A549 (cell line): ENCODE data around the gene PPP4C. TPM values are rescaled to one million over a fixed set of nuclear protein-coding genes. Genes with fewer than 3 reads are reported as not detected.

ENCODE experiments used
- ATAC-seq, 2 experiments: fragments of 200-7000 bp in 1 of 2; fragments of >200 bp in 1 of 2; cut with Nextera tagmentation in 1 of 2; cut with Tn5 transposase in 1 of 2; 3 replicates each; pipeline versions ENCODE4 v1.8.0 to v1.9.1; 2018 to 2020; ENCODE audit warnings: mild to moderate bottlenecking in 1 of 2, moderate library complexity in 1 of 2
- CTCF ChIA-PET: fragments of 300-600 bp; sonication (Branson Sonifier 250); formaldehyde crosslinking; extraction: SDS; loops from one replicate; lab custom pipeline; 2021; ENCODE audit warnings: antibody characterized with exemption, inconsistent platforms; lab: Yijun Ruan, JAX
- POLR2A ChIA-PET: fragments of 350-600 bp; formaldehyde crosslinking; extraction: SDS; loops from one replicate; lab custom pipeline; 2021; ENCODE audit warnings: antibody characterized with exemption, inconsistent platforms; lab: Yijun Ruan, JAX
- DNase-seq, 2 experiments: peaks; one replicate each; pipeline versions ENCODE4 v3.0.0 to v3.0.0-alpha.2; 2011 to 2016; ENCODE audit warnings: low read depth in 1 of 2, low spot score in 1 of 2
- FAIRE-seq: peaks from 2 replicates; lab custom pipeline; 2011; peaks lifted over from hg19 to GRCh38; lab: Jason Lieb, UNC
- H3K27ac ChIP-seq, 2 experiments: fragments of >200 bp; sonication (Bioruptor Twin); formaldehyde crosslinking; 3 replicates each; pipeline ENCODE4 v1.5.1; 2016 to 2017
- H3K4me1 ChIP-seq: fragments of >200 bp; sonication (Bioruptor Twin); formaldehyde crosslinking; 3 replicates; pipeline ENCODE4 v1.6.1; 2016
- H3K4me2 ChIP-seq: fragments of >200 bp; sonication (Bioruptor Twin); formaldehyde crosslinking; 3 replicates; pipeline ENCODE4 v1.6.1; 2016
- H3K4me3 ChIP-seq: fragments of >200 bp; sonication (Bioruptor Twin); formaldehyde crosslinking; 3 replicates; pipeline ENCODE4 v1.5.1; 2016
- H3K9me3 ChIP-seq: fragments of >200 bp; sonication (Bioruptor Twin); formaldehyde crosslinking; 3 replicates; pipeline ENCODE4 v1.6.1; 2016
- CHD4 ChIP-seq: fragments of 200-600 bp; sonication (generic); IDR thresholded peaks from 2 replicates; pipeline ENCODE4 v1.6.1; 2016; ENCODE audit warnings: antibody characterized with exemption, mild to moderate bottlenecking, borderline replicate concordance
- EHF ChIP-seq: fragments of 250-450 bp; sonication (Bioruptor Pico); IDR thresholded peaks from 2 replicates; pipeline ENCODE4 v1.5.0; 2020; ENCODE audit warnings: mild to moderate bottlenecking
- EHMT2 ChIP-seq: fragments of 200-600 bp; sonication (generic); IDR thresholded peaks from 2 replicates; pipeline ENCODE4 v1.6.1; 2016; ENCODE audit warnings: antibody characterized with exemption, low read depth, mild to moderate bottlenecking, moderate library complexity
- ESRRA ChIP-seq: fragments of 150-350 bp; IDR thresholded peaks from 2 replicates; pipeline ENCODE4 v1.6.1; 2014; ENCODE audit warnings: mild to moderate bottlenecking, low read length, borderline replicate concordance
- HOXB5 ChIP-seq: fragments of 250-450 bp; sonication (Bioruptor Pico); IDR thresholded peaks from 2 replicates; pipeline ENCODE4 v1.5.0; 2020; ENCODE audit warnings: mild to moderate bottlenecking, moderate library complexity
- JUN ChIP-seq, 2 experiments: fragments of >200 bp; sonication (Bioruptor Twin); formaldehyde crosslinking; IDR thresholded peaks; 2 replicates in 1 of 2; 3 replicates in 1 of 2; pipeline ENCODE4 v1.6.1; 2016 to 2017
- KDM1A ChIP-seq: fragments of 200-600 bp; sonication (generic); IDR thresholded peaks from 2 replicates; pipeline ENCODE4 v1.6.1; 2016; ENCODE audit warnings: low read depth, mild to moderate bottlenecking
- MAX ChIP-seq: IDR thresholded peaks from 2 replicates; pipeline ENCODE4 v1.6.1; 2012
- NPAS2 ChIP-seq: fragments of 250-450 bp; sonication (Bioruptor Pico); IDR thresholded peaks from 2 replicates; pipeline ENCODE4 v1.8.0; 2022; ENCODE audit warnings: mild to moderate bottlenecking, moderate library complexity, borderline replicate concordance
- RAD21 ChIP-seq, 2 experiments: fragments of >200 bp in 1 of 2; sonication (Bioruptor Twin) in 1 of 2; formaldehyde crosslinking in 1 of 2; IDR thresholded peaks in 1 of 2; conservative IDR thresholded peaks in 1 of 2; 2 replicates in 1 of 2; 3 replicates in 1 of 2; pipeline ENCODE4 v1.6.1; 2012 to 2018; ENCODE audit warnings: inconsistent platforms in 1 of 2
- RCOR1 ChIP-seq: fragments of 150-350 bp; IDR thresholded peaks from 2 replicates; pipeline ENCODE4 v1.6.1; 2014; ENCODE audit warnings: antibody characterized with exemption, low read length, low read depth
- RNF2 ChIP-seq: fragments of 200-600 bp; sonication (generic); IDR thresholded peaks from 2 replicates; pipeline ENCODE4 v1.6.1; 2016; ENCODE audit warnings: low read depth, mild to moderate bottlenecking, antibody characterized with exemption, moderate library complexity, borderline replicate concordance
- TFCP2L1 ChIP-seq: fragments of 250-450 bp; sonication (Bioruptor Pico); IDR thresholded peaks from 2 replicates; pipeline ENCODE4 v1.5.0; 2021; ENCODE audit warnings: mild to moderate bottlenecking
- TP53 ChIP-seq: fragments of 250-450 bp; sonication (Bioruptor Pico); IDR thresholded peaks from 2 replicates; pipeline ENCODE4 v1.5.0; 2021; ENCODE audit warnings: mild to moderate bottlenecking, moderate library complexity
- ZFP36 ChIP-seq: fragments of 450-650 bp; IDR thresholded peaks from 2 replicates; pipeline ENCODE4 v1.6.1; 2014; ENCODE audit warnings: borderline replicate concordance; ENCODE audit not compliant: partially characterized antibody
- ZNF302 ChIP-seq: fragments of 250-450 bp; sonication (Bioruptor Pico); IDR thresholded peaks from 2 replicates; pipeline ENCODE4 v1.9.0; 2021; ENCODE audit warnings: inconsistent platforms, mild to moderate bottlenecking, moderate library complexity
- WGBS: methylation state at CpG from one replicate; pipeline ENCODE4 v1.1.6; 2017; ENCODE audit errors: missing lambda C conversion rate; 5-methylcytosine and 5-hydroxymethylcytosine counted together
- polyA plus RNA-seq, 4 experiments: library from polyadenylated mRNA; depleted of rRNA in 3 of 4; stranded (reverse); fragments of >200 nt; fragmentation: RNase III in 1 of 4; extraction: RNeasy Plus Mini Kit Qiagen cat#74134 plus additional on column Dnase treatment in 1 of 4; gene quantifications; 2 replicates in 3 of 4; 3 replicates in 1 of 4; pipeline ENCODE4 v1.2.3, GENCODE V29; 2011 to 2017
- TF ChIP-seq, protein P1 (sequence below): fragments of 450-650 bp; IDR thresholded peaks from 2 replicates; pipeline ENCODE4 v1.6.1; 2014; ENCODE audit warnings: antibody characterized with exemption
- TF ChIP-seq, protein P2 (sequence below): fragments of >200 bp; sonication (Bioruptor Twin); formaldehyde crosslinking; IDR thresholded peaks from 3 replicates; pipeline ENCODE4 v1.5.1; 2016

PPP4C gene
- polyA plus RNA-seq, 2 of the 4 experiments (the other 2 are of a cell fraction), result 102 to 115 TPM

- CTCF ChIA-PET, result interaction anchor here (0.5 to 9.9 kb wide), 12 partner anchors 9 to 361 kb away, joined by 3 to 119 read pairs (median 4); partner anchors contain the start of genes PPP4C and TBX6
- TF ChIP-seq TFCP2L1 (no peak), RNF2 (no peak)
- TF ChIP-seq, all 56 proteins: peak for 0
- POLR2A ChIA-PET, result interaction anchor here (1.3 kb wide), 1 partner anchor 8 kb away, joined by 3 read pairs; no protein-coding TSS in a partner anchor
- H3K27ac ChIP-seq, result peak overlapping the region; percentile 96 to 97
- H3K4me2 ChIP-seq, result peak overlapping the region; percentile 90
- DNase-seq (no peak), ATAC-seq (no peak), FAIRE-seq (no peak)
- H3K9me3 ChIP-seq, result no peaks in the 10 kb centered on the region
- peaks cover 23% of the 10 kb centered on the region for H3K4me1 ChIP-seq
- peak overlapping the region; percentile 73; the same call in 2 of the 3 replicates for H3K4me3 ChIP-seq
- WGBS, result 72% methylated on average over 12 of the region's 12 CpGs
Observed at GRCh38 chr16:30063278-30063892, 12.4 kb upstream of the PPP4C start.

DNA sequence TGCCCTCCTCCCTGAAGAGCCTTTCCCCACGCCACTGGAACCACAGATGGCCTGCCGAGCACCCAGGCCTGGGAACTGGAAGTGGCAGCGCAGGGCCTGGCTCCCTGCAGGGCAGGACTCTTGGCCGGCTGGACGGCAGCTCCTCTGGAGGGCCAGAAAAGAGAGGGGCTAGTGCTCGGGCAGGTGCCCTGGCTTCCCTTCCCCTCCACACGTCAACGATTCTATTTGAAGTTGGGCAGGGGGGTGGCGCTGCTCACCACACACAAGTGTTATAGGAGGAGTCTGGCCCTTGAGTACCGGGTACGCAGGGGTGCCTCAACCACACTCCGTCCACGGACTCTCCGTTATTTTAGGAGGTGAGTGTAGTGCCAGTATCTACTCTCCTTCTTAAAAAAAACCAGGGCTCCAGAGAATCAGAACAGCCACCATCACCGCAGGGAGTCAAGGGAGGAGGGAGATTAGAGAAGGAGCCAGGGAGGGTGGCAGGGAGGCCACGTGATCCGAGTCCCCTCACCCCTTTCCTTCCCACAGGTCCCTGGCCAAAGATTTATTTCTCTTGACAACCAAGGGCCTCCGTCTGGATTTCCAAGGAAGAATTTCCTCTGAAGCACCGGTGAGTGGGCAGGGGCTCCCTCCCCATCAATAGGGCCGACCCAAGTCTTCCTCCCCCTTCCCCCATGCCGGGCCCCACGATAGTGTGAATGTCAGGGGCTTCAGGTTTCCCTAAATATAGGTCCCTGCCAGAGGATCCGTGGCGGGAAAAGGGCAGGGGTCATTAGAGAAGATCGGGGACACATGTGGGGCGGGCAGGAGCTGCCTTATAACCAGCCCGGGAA, 11.7 kb upstream of the PPP4C start:
- ChIA-PET CTCF (interaction anchor here (0.5 to 9.9 kb wide), 11 partner anchors 9 to 362 kb away, joined by 3 to 119 read pairs (median 6); partner anchors contain the start of genes PPP4C, TBX6 and TLCD3B), POLR2A (interaction anchor here (0.5 to 3.5 kb wide), 4 partner anchors 9 to 1093 kb away, joined by 3 to 67 read pairs (median 6); partner anchors contain the start of gene TBX6)
- Histone ChIP-seq H3K27ac (peak overlapping the region; percentile 96 to 97), H3K4me1 (peaks cover 30% of the 10 kb centered on the region), H3K4me3 (peak overlapping the region; percentile 73), H3K9me3 (no peaks in the 10 kb centered on the region), H3K4me2 (peak overlapping the region; percentile 90)
- DNase-seq, result peak; percentile 73 to 79
- 7% methylated on average over 23 of the region's 27 CpGs for WGBS
- FAIRE-seq, result no peak
- TF ChIP-seq MAX, result peak; percentile 74
- TF ChIP-seq, protein P1, sequence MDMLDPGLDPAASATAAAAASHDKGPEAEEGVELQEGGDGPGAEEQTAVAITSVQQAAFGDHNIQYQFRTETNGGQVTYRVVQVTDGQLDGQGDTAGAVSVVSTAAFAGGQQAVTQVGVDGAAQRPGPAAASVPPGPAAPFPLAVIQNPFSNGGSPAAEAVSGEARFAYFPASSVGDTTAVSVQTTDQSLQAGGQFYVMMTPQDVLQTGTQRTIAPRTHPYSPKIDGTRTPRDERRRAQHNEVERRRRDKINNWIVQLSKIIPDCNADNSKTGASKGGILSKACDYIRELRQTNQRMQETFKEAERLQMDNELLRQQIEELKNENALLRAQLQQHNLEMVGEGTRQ, result peak; percentile 83
- TF ChIP-seq RCOR1, result no peak
- no peak for TF ChIP-seq ESRRA
- TF ChIP-seq, protein P2, sequence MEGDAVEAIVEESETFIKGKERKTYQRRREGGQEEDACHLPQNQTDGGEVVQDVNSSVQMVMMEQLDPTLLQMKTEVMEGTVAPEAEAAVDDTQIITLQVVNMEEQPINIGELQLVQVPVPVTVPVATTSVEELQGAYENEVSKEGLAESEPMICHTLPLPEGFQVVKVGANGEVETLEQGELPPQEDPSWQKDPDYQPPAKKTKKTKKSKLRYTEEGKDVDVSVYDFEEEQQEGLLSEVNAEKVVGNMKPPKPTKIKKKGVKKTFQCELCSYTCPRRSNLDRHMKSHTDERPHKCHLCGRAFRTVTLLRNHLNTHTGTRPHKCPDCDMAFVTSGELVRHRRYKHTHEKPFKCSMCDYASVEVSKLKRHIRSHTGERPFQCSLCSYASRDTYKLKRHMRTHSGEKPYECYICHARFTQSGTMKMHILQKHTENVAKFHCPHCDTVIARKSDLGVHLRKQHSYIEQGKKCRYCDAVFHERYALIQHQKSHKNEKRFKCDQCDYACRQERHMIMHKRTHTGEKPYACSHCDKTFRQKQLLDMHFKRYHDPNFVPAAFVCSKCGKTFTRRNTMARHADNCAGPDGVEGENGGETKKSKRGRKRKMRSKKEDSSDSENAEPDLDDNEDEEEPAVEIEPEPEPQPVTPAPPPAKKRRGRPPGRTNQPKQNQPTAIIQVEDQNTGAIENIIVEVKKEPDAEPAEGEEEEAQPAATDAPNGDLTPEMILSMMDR, result peak; percentile 55
- TF ChIP-seq HOXB5 (CRISPR knock-in tag), result 0 out of 2 replicates have a peak, but pooled peaks have one; percentile 47
- peak in 1 of 2 experiments; percentile 55; a peak in 1 of 5 replicates for TF ChIP-seq JUN (IDR thresholded peaks at IDR 0.05)
- TF ChIP-seq RAD21 (conservative IDR thresholded peaks at IDR 0.05 in 1 of 2, IDR thresholded peaks at IDR 0.05 in 1 of 2), result peak; percentile 39 to 46; a peak in 4 of 5 replicates
- TF ChIP-seq, all 56 proteins: peak for 6
- ATAC-seq, result peak; percentile 49 to 53

GRCh38 chr16:30064729-30065101, 11.1 kb upstream of the PPP4C start:
- H3K4me3 ChIP-seq, result peak overlapping the region; percentile 73
- no peak for DNase-seq

More at GRCh38 chr16:30064729-30065101, 11.1 kb upstream of the PPP4C start:
- peaks cover 34% of the 10 kb centered on the region for H3K4me1 ChIP-seq
- FAIRE-seq (no peak), ATAC-seq (peak in 1 of 2 experiments; percentile 7; a peak in 3 of 6 replicates)
- ChIA-PET POLR2A (interaction anchor here (0.5 to 3.5 kb wide), 14 partner anchors 10 to 1094 kb away, joined by 3 to 67 read pairs (median 8); partner anchors contain the start of genes KIF22, PPP4C, TBX6 and YPEL3), CTCF (interaction anchor here (3.3 to 9.9 kb wide), 5 partner anchors 10 to 33 kb away, joined by 13 to 119 read pairs (median 44); partner anchors contain the start of genes PPP4C, TBX6 and TLCD3B)
- no peak for TF ChIP-seq CHD4
- TF ChIP-seq NPAS2, result no peak
- no peak for TF ChIP-seq ZNF302 (CRISPR knock-in tag)
- TF ChIP-seq ZFP36, result no peak
- TF ChIP-seq TP53 (CRISPR knock-in tag), result no peak
- TF ChIP-seq EHMT2, result no peak
- TF ChIP-seq EHF (CRISPR knock-in tag), result no peak
- TF ChIP-seq KDM1A, result no peak
- TF ChIP-seq, protein P1, result no peak
- no peak for TF ChIP-seq TFCP2L1
- peak overlapping the region; percentile 90 for H3K4me2 ChIP-seq
- no peaks in the 10 kb centered on the region for H3K9me3 ChIP-seq
- under 1% methylated on average over 19 of the region's 25 CpGs for WGBS
- peak overlapping the region; percentile 96 to 97 for H3K27ac ChIP-seq
